Aorta (tissue), 5 donors: ENCODE measurements around the gene UBAP2L. TPM values are rescaled to one million over a fixed set of nuclear protein-coding genes. Genes with fewer than 3 reads are reported as not detected.
A peak's percentile ranks its signal among the peaks of the same experiment; 100 is the strongest.

Experiments
- ATAC-seq: fragments of 200-7000 bp; cut with Tn5 transposase; one replicate; pipeline ENCODE4 v1.9.1; 2022; ENCODE audit warnings: moderate library complexity; ENCODE audit not compliant: low FRiP score
- DNase-seq, 2 donors: peaks; one replicate each; pipeline ENCODE4 v3.0.0-alpha.2; 2020
- H3K27ac ChIP-seq, 2 donors: one replicate each; pipeline ENCODE4 v1.5.1; 2013; ENCODE audit warnings: low read length in 2 of 2, mild to moderate bottlenecking in 2 of 2, moderate library complexity in 2 of 2, control low read depth in 1 of 2, inconsistent platforms in 1 of 2, low read depth in 1 of 2
- H3K27me3 ChIP-seq, 2 donors: one replicate each; pipeline ENCODE4 v1.6.1; 2013; ENCODE audit warnings: control low read depth in 1 of 2, low read length in 1 of 2, mild to moderate bottlenecking in 1 of 2, moderate library complexity in 1 of 2; ENCODE audit not compliant: insufficient read depth in 2 of 2, control insufficient read depth in 1 of 2
- H3K36me3 ChIP-seq, 2 donors: one replicate each; pipeline ENCODE4 v1.6.1; 2013; ENCODE audit warnings: control low read depth in 1 of 2, low read length in 1 of 2, mild to moderate bottlenecking in 1 of 2; ENCODE audit not compliant: insufficient read depth in 2 of 2, control insufficient read depth in 1 of 2
- H3K4me1 ChIP-seq, 2 donors: one replicate each; pipeline ENCODE4 v1.6.1; 2013; ENCODE audit warnings: low read length in 2 of 2, control low read depth in 1 of 2, mild to moderate bottlenecking in 1 of 2, moderate library complexity in 1 of 2; ENCODE audit not compliant: insufficient read depth in 2 of 2, control insufficient read depth in 1 of 2
- H3K4me3 ChIP-seq, 2 donors: one replicate each; pipeline ENCODE4 v1.5.1; 2013; ENCODE audit warnings: low read length in 2 of 2, control low read depth in 1 of 2, mild to moderate bottlenecking in 1 of 2
- H3K9me3 ChIP-seq: one replicate; pipeline ENCODE4 v1.6.1; 2013; ENCODE audit warnings: mild to moderate bottlenecking, low read length; ENCODE audit not compliant: control insufficient read depth
- whole genome bisulfite sequencing, 2 donors: extraction: QIAGEN DNeasy Blood & Tissue Kit; methylation state at CpG; one replicate each; pipeline ENCODE4 v1.1.7; 2013; 5-methylcytosine and 5-hydroxymethylcytosine counted together
- intact Hi-C, 2 donors: fragments of 100-400 bp; cut with DNase I; formaldehyde crosslinking; loops; one replicate each; pipeline versions ENCODE4 v1.14.2 to v1.15.0; 2022
- polyA plus RNA-seq, 2 donors: library from polyadenylated mRNA; stranded (reverse); fragments of 200-250 nt; gene quantifications; one replicate each; pipeline ENCODE4 v1.2.3, GENCODE V29; 2013
- total RNA-seq, 2 donors: library from RNA; stranded (reverse); fragmentation: NEBNext Ultra II Directional; extraction: Animal tissue kit (Norgen Biotek cat#: 25700); gene quantifications; one replicate each; pipeline ENCODE4 v1.2.1, GENCODE V29; 2021
- donor health status: healthy with polysubstance abuse.
- donor health status: Bipolar disorder and iron deficiency.
- donor health status: DM: no; HTN: no; CAD: no.
- donor health status: DM: no; HTN: no; CAD: no.
- donor health status: DM: yes; HTN: yes; CAD: no.

UBAP2L gene
- total and polyA plus RNA-seq, 4 donors, result 31.9 to 146 (median 86.8) TPM

- no peaks in the 10 kb centered on the region for H3K4me1 ChIP-seq
- no peak for ATAC-seq
These were observed 11.9 kb upstream of the UBAP2L start for GRCh38 chr1:154208677-154209388.

GRCh38 chr1:154212083-154212482, 8.7 kb upstream of the UBAP2L start:
- Histone ChIP-seq H3K4me1 (no peaks in the 10 kb centered on the region), H3K36me3 (peaks cover 7 to 14% of the 10 kb centered on the region in 2 donors), H3K4me3 (no peak overlapping the region), H3K27ac (no peak overlapping the region), H3K9me3 (no peaks in the 10 kb centered on the region), H3K27me3 (no peaks in the 10 kb centered on the region)
- DNase-seq, result no peak
- 90 to 96% methylated on average over 10 of the region's 10 CpGs for WGBS, 2 donors
- no peak for ATAC-seq
- intact Hi-C loops, result no loop called here

More at GRCh38 chr1:154208677-154209388, 11.9 kb upstream of the UBAP2L start:
- intact Hi-C loops, result no loop called here
- Histone ChIP-seq H3K36me3 (peaks cover 11 to 12% of the 10 kb centered on the region in 2 donors), H3K27me3 (no peaks in the 10 kb centered on the region), H3K27ac (no peak overlapping the region), H3K9me3 (no peaks in the 10 kb centered on the region), H3K4me3 (no peak overlapping the region)
- WGBS, 2 donors, result 71 to 78% methylated on average over 5 of the region's 5 CpGs
- DNase-seq, result peak in 1 of 2 donors; percentile 24

- no peak for ATAC-seq
- H3K27me3 ChIP-seq, result no peaks in the 10 kb centered on the region
- intact Hi-C loops, result no loop called here
- no peak overlapping the region for H3K27ac ChIP-seq
- H3K9me3 ChIP-seq, result no peaks in the 10 kb centered on the region
- no peak for DNase-seq
- WGBS, 2 donors, result 87 to 93% methylated on average over 1 of the region's 1 CpG
- H3K36me3 ChIP-seq, result peaks cover 7 to 14% of the 10 kb centered on the region in 2 donors
- H3K4me1 ChIP-seq, result no peaks in the 10 kb centered on the region
- H3K4me3 ChIP-seq, result no peak overlapping the region
These were observed 7.5 kb upstream of the UBAP2L start for GRCh38 chr1:154213274-154213673.

- ATAC-seq (no peak), DNase-seq (no peak)
- intact Hi-C loops, result no loop called here
- no peaks in the 10 kb centered on the region for H3K27me3 ChIP-seq
- H3K27ac ChIP-seq, result no peak overlapping the region
- 53 to 57% methylated on average over 3 of the region's 3 CpGs for WGBS, 2 donors
- H3K9me3 ChIP-seq, result no peaks in the 10 kb centered on the region
- H3K4me1 ChIP-seq, result peaks cover 0 to 2% of the 10 kb centered on the region in 2 donors
- no peak overlapping the region for H3K4me3 ChIP-seq
- peaks cover 0 to 4% of the 10 kb centered on the region in 2 donors for H3K36me3 ChIP-seq
These were observed 2.2 kb upstream of the UBAP2L start for GRCh38 chr1:154218545-154218944.

- intact Hi-C loops, result no loop called here
- ATAC-seq, result no peak
- Histone ChIP-seq H3K4me1 (peaks cover 0 to 2% of the 10 kb centered on the region in 2 donors), H3K27me3 (no peaks in the 10 kb centered on the region), H3K9me3 (no peaks in the 10 kb centered on the region), H3K4me3 (peak overlapping the region; percentile 70 to 75), H3K27ac (no peak overlapping the region), H3K36me3 (no peaks in the 10 kb centered on the region)
- no peak for DNase-seq
- 16% methylated on average over 5 of the region's 5 CpGs for WGBS, 2 donors
These were observed 1.2 kb upstream of the UBAP2L start for GRCh38 chr1:154219541-154219940.

- 0 to 2% methylated on average over 20 to 33 of the region's 33 CpGs for WGBS, 2 donors
- no peak for DNase-seq
- ATAC-seq, result no peak
- intact Hi-C loops, result loop anchor here (2.0 to 5.0 kb wide), 3 partner anchors 38 to 52 kb away; partner anchors contain the start of gene HAX1 (in 1 of the 2)
- Histone ChIP-seq H3K27me3 (no peaks in the 10 kb centered on the region), H3K27ac (peak overlapping the region; percentile 58 to 76), H3K4me3 (peak overlapping the region; percentile 45 to 89), H3K4me1 (peaks cover 0 to 2% of the 10 kb centered on the region in 2 donors), H3K36me3 (peaks cover 0 to under 1% of the 10 kb centered on the region in 2 donors), H3K9me3 (no peaks in the 10 kb centered on the region)
These were observed 169 bp downstream of the UBAP2L start for GRCh38 chr1:154220970-154221277.

- WGBS, 2 donors, result 0% methylated on average over 28 of the region's 28 CpGs
- ATAC-seq (peak; percentile 77), DNase-seq (peak; percentile 76 to 89)
- Histone ChIP-seq H3K4me1 (peaks cover 0 to 2% of the 10 kb centered on the region in 2 donors), H3K4me3 (peak overlapping the region; percentile 45 to 89), H3K9me3 (no peaks in the 10 kb centered on the region), H3K36me3 (peaks cover 0 to 2% of the 10 kb centered on the region in 2 donors), H3K27me3 (no peaks in the 10 kb centered on the region), H3K27ac (peak overlapping the region; percentile 58 to 72)
- intact Hi-C loops, result loop anchor here (2.0 to 5.0 kb wide), 3 partner anchors 39 to 51 kb away; partner anchors contain the start of gene HAX1 (in 1 of the 2)
These were observed 685 bp downstream of the UBAP2L start for GRCh38 chr1:154221278-154222001.

- Histone ChIP-seq H3K4me3 (no peak overlapping the region), H3K9me3 (no peaks in the 10 kb centered on the region), H3K27ac (no peak overlapping the region), H3K36me3 (peaks cover 0 to 2% of the 10 kb centered on the region in 2 donors), H3K27me3 (no peaks in the 10 kb centered on the region), H3K4me1 (peaks cover 0 to 2% of the 10 kb centered on the region in 2 donors)
- ATAC-seq (no peak), DNase-seq (no peak)
- intact Hi-C loops, result loop anchor here in 1 of 2 donors (5.0 kb wide), 1 partner anchor 40 kb away; no protein-coding TSS in a partner anchor
- WGBS, 2 donors, result 97 to 99% methylated on average over 1 of the region's 1 CpG
These were observed 1.8 kb downstream of the UBAP2L start for GRCh38 chr1:154222518-154222917.
